ENCODE measurements around the gene SVOPL. TPM values are rescaled to one million over a fixed set of nuclear protein-coding genes. Genes with fewer than 3 reads are reported as not detected.
"Not testable (repeated sequence)": the region's sequence is repeated elsewhere in the genome, so short reads cannot be mapped to it uniquely, and the experiment has no call there.

Gene SVOPL
- total and polyA plus RNA-seq, 2 experiments from 2014 or later: 0.95 to 1.1 TPM

GRCh38 chr7:138695106-138695505 is 6.1 kb downstream of the SVOPL start:
- Histone ChIP-seq H3K4me1 (ENCODE audit: insufficient read depth) (no peaks in the 10 kb centered on the region), H3K4me2 (no peak overlapping the region), H3K36me3 (replicated peaks; ENCODE audit: insufficient read depth, low read depth) (no peaks in the 10 kb centered on the region), H3K9me2 (replicated peaks; ENCODE audit: insufficient read depth) (no peaks in the 10 kb centered on the region), H2AFZ (no peak overlapping the region), H4K20me1 (ENCODE audit: insufficient read depth, poor library complexity, severe bottlenecking) (no peaks in the 10 kb centered on the region), H3K4me3 (no peak overlapping the region), H3K27me3 (no peaks in the 10 kb centered on the region), H3K27ac (no peak overlapping the region), H3K79me2 (no peaks in the 10 kb centered on the region), H3K9me3 (ENCODE audit: low read depth) (no peaks in the 10 kb centered on the region)
- WGBS (ENCODE audit: low lambda C conversion rate, missing lambda C conversion rate): 97% methylated on average over 4 of the region's 4 CpGs
- no peak for DNase-seq (ENCODE audit: low spot score)
- no peak for TF ChIP-seq EZH2 (IDR thresholded peaks at IDR 0.05; ENCODE audit: borderline replicate concordance)
- TF ChIP-seq CTCF (IDR thresholded peaks at IDR 0.05; ENCODE audit: poor library complexity): no peak
- no peak for TF ChIP-seq EZH2phosphoT487 (IDR thresholded peaks at IDR 0.05; ENCODE audit: low read depth, severe bottlenecking, unreplicated experiment)

GRCh38 chr7:138691178-138691577 is 10.0 kb downstream of the SVOPL start:
- WGBS (ENCODE audit: low lambda C conversion rate, missing lambda C conversion rate): 70% methylated on average over 5 of the region's 5 CpGs
- DNase-seq (ENCODE audit: low spot score): no peak
- Histone ChIP-seq H2AFZ (no peak overlapping the region), H3K79me2 (no peaks in the 10 kb centered on the region), H3K9me2 (replicated peaks; ENCODE audit: insufficient read depth) (no peaks in the 10 kb centered on the region), H4K20me1 (ENCODE audit: insufficient read depth, poor library complexity, severe bottlenecking) (no peaks in the 10 kb centered on the region), H3K27ac (peak overlapping the region; percentile 4), H3K4me3 (no peak overlapping the region), H3K4me1 (ENCODE audit: insufficient read depth) (no peaks in the 10 kb centered on the region), H3K36me3 (replicated peaks; ENCODE audit: insufficient read depth, low read depth) (no peaks in the 10 kb centered on the region), H3K4me2 (no peak overlapping the region), H3K27me3 (no peaks in the 10 kb centered on the region), H3K9me3 (ENCODE audit: low read depth) (no peaks in the 10 kb centered on the region)
- TF ChIP-seq EZH2 (IDR thresholded peaks at IDR 0.05; ENCODE audit: borderline replicate concordance): no peak
- TF ChIP-seq CTCF (IDR thresholded peaks at IDR 0.05; ENCODE audit: poor library complexity): no peak
- no peak for TF ChIP-seq EZH2phosphoT487 (IDR thresholded peaks at IDR 0.05; ENCODE audit: low read depth, severe bottlenecking, unreplicated experiment)

- no peak overlapping the region for H3K4me2 ChIP-seq
- DNase-seq (ENCODE audit: low spot score): no peak
- H3K4me1 ChIP-seq (ENCODE audit: insufficient read depth): no peaks in the 10 kb centered on the region
- no peaks in the 10 kb centered on the region for H4K20me1 ChIP-seq (ENCODE audit: insufficient read depth, poor library complexity, severe bottlenecking)
- H3K36me3 ChIP-seq (replicated peaks; ENCODE audit: insufficient read depth, low read depth): no peaks in the 10 kb centered on the region
- peak overlapping the region; percentile 4 for H3K27ac ChIP-seq
- WGBS (ENCODE audit: low lambda C conversion rate, missing lambda C conversion rate): 96% methylated on average over 2 of the region's 2 CpGs
- no peak overlapping the region for H2AFZ ChIP-seq
- no peaks in the 10 kb centered on the region for H3K9me3 ChIP-seq (ENCODE audit: low read depth)
- no peak overlapping the region for H3K4me3 ChIP-seq
- TF ChIP-seq CTCF (IDR thresholded peaks at IDR 0.05; ENCODE audit: poor library complexity): no peak
- no peak for TF ChIP-seq EZH2phosphoT487 (IDR thresholded peaks at IDR 0.05; ENCODE audit: low read depth, severe bottlenecking, unreplicated experiment)
- no peak for TF ChIP-seq EZH2 (IDR thresholded peaks at IDR 0.05; ENCODE audit: borderline replicate concordance)
- H3K79me2 ChIP-seq: no peaks in the 10 kb centered on the region
- no peaks in the 10 kb centered on the region for H3K27me3 ChIP-seq
- H3K9me2 ChIP-seq (replicated peaks; ENCODE audit: insufficient read depth): no peaks in the 10 kb centered on the region
These were observed 10.7 kb downstream of the SVOPL start for GRCh38 chr7:138690495-138690894.

GRCh38 chr7:138688037-138688436 is 13.1 kb downstream of the SVOPL start:
- H3K9me2 ChIP-seq (replicated peaks; ENCODE audit: insufficient read depth); H3K27me3 ChIP-seq: not testable (repeated sequence)
- WGBS (ENCODE audit: low lambda C conversion rate, missing lambda C conversion rate): 90% methylated on average over 6 of the region's 6 CpGs

More at GRCh38 chr7:138688037-138688436, 13.1 kb downstream of the SVOPL start:
- H3K4me3 ChIP-seq; H3K9me3 ChIP-seq (ENCODE audit: low read depth); H3K27ac ChIP-seq; H4K20me1 ChIP-seq (ENCODE audit: insufficient read depth, poor library complexity, severe bottlenecking); H3K36me3 ChIP-seq (replicated peaks; ENCODE audit: insufficient read depth, low read depth); DNase-seq (ENCODE audit: low spot score); H3K4me1 ChIP-seq (ENCODE audit: insufficient read depth); H3K79me2 ChIP-seq; H3K4me2 ChIP-seq; H2AFZ ChIP-seq: not testable (repeated sequence)

Data from hepatocyte (in vitro differentiated cells).